Fibroblast of mammary gland (primary cell): Measurements from ENCODE around the gene GSK3A.

Experiments
- DNase-seq: peaks from one replicate; pipeline ENCODE4 v3.0.0-alpha.2; 2010; ENCODE audit warnings: low read depth
- H3K4me3 ChIP-seq: 2 replicates; pipeline ENCODE4 v1.5.1; 2011; ENCODE audit warnings: low read depth, mild to moderate bottlenecking, low read length, moderate library complexity; ENCODE audit not compliant: control insufficient read depth
- TF ChIP-seq, protein P1 (sequence below): conservative IDR thresholded peaks from 2 replicates; pipeline ENCODE4 v1.5.1; 2011; ENCODE audit warnings: low read depth, low read length, inconsistent platforms; ENCODE audit not compliant: control insufficient read depth, insufficient read depth

GSK3A gene

DNA sequence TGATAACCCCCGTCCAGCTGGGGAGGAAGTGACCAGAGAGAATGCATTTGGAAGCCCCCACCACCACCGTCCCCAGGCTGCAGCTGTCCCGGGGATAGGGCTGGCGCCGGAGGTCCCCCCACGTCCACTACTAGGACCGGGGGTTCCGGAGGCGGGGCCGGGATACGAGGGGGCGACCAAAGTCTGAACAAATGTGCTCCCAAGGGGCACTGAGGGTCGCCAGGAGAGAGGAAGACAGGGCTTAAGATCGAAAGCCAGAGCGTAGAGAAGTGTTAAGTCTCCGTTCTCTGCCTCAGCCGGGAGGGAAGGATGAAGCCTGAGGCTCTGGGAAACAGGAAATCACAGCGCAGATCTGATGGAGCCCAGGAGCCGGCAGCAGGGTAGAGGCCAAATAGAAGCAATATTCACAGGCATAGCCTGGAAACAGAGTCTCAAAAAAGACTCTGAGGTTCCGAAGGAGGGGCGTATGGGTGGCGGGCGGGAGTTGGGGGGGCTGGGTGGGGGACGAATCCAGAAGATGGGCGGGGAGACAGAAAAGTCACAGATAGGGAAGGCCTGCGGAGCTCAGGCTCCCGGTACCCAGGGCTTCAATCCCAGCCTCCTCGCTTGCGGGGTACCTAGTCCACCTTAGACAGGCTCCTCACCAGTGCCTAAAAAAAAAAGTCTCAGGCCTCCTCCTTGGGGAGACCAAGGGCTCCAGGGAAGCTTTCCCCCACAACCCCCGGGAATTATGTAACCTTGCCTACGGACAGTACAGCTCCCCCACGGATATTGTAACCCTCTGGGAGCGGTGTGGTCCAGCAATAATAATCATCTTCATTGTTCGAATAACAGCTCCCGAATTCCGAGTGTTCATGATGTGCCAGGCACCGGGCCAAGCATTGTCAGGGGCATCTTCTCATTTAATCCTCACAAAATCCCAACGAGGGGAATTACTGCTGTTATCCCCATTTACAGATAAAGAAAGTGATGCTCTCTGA is 13.7 kb upstream of the GSK3A start:
- H3K4me3 ChIP-seq, result peak overlapping the region; percentile 57
- peak; percentile 44 for DNase-seq
- TF ChIP-seq, protein P1, sequence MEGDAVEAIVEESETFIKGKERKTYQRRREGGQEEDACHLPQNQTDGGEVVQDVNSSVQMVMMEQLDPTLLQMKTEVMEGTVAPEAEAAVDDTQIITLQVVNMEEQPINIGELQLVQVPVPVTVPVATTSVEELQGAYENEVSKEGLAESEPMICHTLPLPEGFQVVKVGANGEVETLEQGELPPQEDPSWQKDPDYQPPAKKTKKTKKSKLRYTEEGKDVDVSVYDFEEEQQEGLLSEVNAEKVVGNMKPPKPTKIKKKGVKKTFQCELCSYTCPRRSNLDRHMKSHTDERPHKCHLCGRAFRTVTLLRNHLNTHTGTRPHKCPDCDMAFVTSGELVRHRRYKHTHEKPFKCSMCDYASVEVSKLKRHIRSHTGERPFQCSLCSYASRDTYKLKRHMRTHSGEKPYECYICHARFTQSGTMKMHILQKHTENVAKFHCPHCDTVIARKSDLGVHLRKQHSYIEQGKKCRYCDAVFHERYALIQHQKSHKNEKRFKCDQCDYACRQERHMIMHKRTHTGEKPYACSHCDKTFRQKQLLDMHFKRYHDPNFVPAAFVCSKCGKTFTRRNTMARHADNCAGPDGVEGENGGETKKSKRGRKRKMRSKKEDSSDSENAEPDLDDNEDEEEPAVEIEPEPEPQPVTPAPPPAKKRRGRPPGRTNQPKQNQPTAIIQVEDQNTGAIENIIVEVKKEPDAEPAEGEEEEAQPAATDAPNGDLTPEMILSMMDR, result no peak

DNA sequence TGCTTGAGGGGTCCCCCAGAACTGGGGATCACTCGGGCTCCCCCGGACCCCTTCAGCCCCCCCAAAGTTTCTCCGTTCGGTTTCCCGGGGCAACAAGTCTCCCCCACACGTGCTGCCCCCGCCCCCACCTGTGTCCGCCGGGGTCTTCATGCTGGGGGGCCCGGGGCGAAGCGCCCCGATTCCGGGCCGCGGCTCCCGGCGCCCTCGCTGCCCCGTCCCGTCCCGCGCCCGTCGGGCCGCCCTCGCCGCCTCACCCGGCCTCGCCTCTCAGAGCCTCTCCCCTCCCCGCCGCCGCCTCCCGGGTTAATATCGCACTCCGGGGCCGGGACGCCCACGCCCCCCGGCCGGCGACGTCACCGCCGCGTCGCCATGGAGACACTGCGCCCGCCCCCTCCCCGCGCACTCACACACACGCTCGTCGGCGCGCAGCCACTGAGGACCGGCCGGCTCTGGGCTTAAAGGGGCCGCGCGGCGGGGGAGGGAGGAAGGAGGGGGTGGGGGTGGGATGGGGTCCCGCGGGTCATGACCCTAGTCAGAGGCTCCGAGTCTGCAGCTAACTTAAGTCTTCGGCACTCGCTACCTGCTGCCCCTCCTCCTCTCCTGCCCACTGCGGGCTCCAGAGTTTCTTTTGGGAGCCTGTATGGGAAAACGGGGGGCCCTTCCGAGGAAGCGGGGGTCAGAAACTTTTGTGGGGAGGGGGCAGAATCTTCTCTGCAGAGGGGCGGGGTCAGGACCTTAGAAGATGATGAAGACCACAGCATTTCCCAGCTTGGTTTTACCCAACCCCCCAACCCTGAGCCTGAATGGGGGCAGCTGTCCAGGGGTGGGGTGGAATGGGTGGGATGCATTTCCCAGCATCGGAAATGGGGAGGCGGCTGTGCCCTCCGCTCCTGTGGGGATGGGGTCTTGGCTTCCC is 12.7 kb upstream of the GSK3A start, which contains the start of gene ERF:
Gene ERF (minus strand): TSS at position 279 of the 916 bp plus-strand sequence. CDS start 129 bp downstream, at position 150.
- TF ChIP-seq, protein P1, result no peak

DNA sequence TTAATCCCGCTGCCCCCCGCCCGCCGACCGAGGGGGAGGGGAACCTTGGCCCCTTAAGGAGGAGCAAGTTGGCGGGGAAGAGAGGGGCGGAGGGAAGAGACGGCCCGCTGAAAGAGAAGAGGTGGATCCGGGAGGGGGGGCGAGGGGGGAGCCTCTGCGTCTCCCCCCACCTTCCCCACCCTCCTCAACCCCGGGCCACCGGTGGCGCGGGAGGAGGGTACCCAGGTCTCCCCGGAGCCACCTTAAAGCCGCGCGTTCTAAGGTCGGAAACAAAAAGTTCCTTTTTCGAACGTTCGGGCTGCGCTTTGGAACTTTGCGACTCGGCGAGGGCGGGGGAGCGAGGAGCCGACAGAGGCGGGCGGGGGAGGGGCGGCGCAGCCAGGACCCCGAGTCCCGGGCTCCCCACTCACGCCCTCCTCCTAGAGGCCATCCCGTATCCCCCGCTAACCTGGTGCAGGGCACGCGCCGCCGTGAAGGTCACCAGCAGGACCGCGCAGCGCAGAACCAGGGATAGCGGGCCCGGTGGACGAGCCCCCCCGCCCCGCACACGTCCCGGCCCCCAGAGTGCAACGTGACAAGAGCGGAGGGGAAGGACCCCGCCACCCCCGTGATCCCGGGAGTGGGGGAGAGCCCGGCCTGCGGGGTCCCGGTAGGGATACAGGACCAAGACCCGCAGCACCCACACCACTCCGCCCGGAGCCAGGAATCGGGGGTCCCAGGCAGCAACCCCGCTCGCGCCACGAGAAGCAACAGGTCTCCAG is 11.9 kb upstream of the GSK3A start:
- peak overlapping the region; percentile 89 for H3K4me3 ChIP-seq
- peak; percentile 41 for DNase-seq
- TF ChIP-seq, protein P1, result no peak

More for the DNA sequence above, 12.7 kb upstream of the GSK3A start, which contains the start of gene ERF:
- peak; percentile 79 for DNase-seq
- H3K4me3 ChIP-seq, result peak within 1 kb of the TSS; percentile 89

DNA sequence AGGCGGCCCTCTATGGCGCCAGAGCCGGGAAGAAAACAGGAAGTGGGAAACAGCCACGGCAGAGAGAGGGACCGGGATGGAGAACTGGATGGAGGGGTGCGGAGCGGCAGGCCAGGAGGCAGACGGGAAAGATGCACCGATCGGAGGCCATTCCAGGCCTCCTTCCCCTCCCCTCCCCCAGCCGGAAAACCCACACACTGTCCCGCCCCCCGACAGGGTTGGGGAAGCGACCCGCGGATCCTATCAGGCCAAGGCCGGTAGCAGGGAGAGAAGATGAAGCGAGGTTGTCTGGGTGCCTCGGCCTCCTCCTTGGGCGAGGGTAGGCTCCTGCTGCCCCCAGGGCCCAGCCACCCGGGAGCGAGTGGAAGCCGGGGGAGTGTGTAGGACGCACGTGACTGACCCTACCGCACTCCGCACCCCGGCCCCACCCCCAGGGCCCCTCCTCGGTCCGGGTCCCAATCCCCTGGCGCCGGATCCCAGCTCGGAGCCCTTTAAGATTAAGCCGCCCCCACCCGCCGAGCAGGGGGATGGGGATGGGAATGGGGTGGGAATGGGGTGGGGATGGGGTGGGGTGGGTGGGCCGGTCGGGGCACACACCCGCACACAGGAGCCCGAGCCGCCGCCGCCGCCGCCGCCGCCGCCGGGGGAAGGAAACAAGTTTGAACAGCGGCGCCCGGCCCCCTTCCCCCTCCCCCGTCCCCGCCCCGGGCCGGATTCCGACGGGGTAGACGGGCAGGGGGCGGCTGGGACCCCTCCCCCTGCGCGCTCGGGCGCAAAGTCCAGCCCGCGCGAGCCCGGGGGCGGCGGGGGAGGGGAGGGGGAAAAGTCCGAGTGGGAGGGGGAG is 11.1 kb upstream of the GSK3A start:
- TF ChIP-seq, protein P1, result no peak
- peak; percentile 38 for DNase-seq
- H3K4me3 ChIP-seq, result peak overlapping the region; percentile 89

DNA sequence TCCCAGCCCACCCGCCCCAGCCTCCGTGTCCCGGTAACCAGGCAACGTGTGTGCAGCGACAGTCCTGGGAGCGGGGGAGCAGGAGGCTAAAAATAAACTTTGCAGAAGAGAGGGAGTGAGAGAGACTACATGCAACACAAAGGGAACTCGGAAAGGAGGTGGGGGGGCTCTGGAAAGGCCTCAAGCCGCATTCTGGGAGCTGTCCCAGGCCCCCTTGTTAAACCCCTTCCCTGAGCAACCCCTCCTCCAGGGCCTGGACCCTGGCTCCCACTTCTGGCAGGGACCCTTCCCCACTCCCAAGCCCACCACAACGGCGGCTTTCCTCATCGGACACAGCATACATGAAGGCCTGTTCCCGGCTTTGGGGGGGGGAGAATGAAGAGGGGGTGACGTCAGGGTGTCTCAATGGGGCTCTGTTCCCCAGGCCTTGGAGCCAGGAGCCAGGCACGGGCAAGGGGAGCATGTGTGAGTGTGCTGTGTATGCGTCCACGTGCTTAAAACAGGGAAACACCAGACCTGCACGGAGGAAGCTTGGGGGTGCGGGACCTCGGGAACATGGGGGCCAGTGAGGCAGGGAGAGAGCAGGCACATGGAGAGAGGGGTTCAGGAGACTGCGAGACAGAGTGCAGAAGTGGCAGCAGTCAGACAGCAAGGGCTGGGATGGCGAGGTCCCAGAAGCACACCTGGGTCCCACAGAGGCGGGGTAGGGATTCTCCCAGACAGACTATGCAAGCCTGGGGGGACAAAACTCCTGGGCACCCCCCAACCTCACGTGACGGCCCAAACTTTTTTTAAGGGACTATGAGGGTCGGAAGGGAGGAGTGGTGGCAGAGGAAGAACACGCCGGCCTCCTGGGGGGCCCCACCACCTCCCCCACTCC is 10.2 kb upstream of the GSK3A start:
- peak; percentile 71 for DNase-seq
- H3K4me3 ChIP-seq, result peak overlapping the region; percentile 89
- TF ChIP-seq, protein P1, result no peak
